MCF 10A (cell line): ENCODE measurements around the gene TNPO3. TPM values are rescaled to one million over a fixed set of nuclear protein-coding genes. Genes with fewer than 3 reads are reported as not detected.

ENCODE experiments used
- BruUV-seq: library from RNA; stranded (reverse); fragments of 400-500 nt; replicated peaks from 2 replicates; lab custom pipeline; 2021; lab: Mats Ljungman, UMichigan
- CTCF ChIA-PET: fragments of 300-600 bp; sonication (Branson Sonifier 250); formaldehyde crosslinking; extraction: SDS; loops from one replicate; lab custom pipeline; 2021; ENCODE audit warnings: antibody characterized with exemption, inconsistent platforms; lab: Yijun Ruan, JAX
- POLR2A ChIA-PET: fragments of 300-600, 350-650 bp; sonication (Branson Sonifier 250); formaldehyde crosslinking; extraction: SDS; loops from one replicate; lab custom pipeline; 2020; ENCODE audit warnings: antibody characterized with exemption, inconsistent platforms; lab: Yijun Ruan, JAX
- DNase-seq: peaks from one replicate; pipeline ENCODE4 v3.0.0-alpha.2; 2018; ENCODE audit not compliant: unreplicated experiment
- H3K27ac Mint-ChIP-seq: one replicate; pipeline ENCODE4 v1.8.0; 2022; ENCODE audit warnings: mild to moderate bottlenecking, low read depth, mixed read lengths; ENCODE audit not compliant: unreplicated experiment
- H3K27me3 Mint-ChIP-seq: one replicate; pipeline ENCODE4 v1.8.0; 2022; ENCODE audit warnings: mixed read lengths; ENCODE audit not compliant: insufficient read depth, unreplicated experiment
- H3K36me3 Mint-ChIP-seq: one replicate; pipeline ENCODE4 v1.8.0; 2022; ENCODE audit warnings: mild to moderate bottlenecking, moderate library complexity, mixed read lengths; ENCODE audit not compliant: insufficient read depth, unreplicated experiment
- H3K4me1 Mint-ChIP-seq: one replicate; pipeline ENCODE4 v1.8.0; 2022; ENCODE audit warnings: mixed read lengths; ENCODE audit not compliant: insufficient read depth, unreplicated experiment
- H3K4me3 Mint-ChIP-seq: one replicate; pipeline ENCODE4 v1.8.0; 2022; ENCODE audit warnings: mild to moderate bottlenecking, moderate library complexity, mixed read lengths; ENCODE audit not compliant: unreplicated experiment
- H3K9me3 Mint-ChIP-seq: one replicate; pipeline ENCODE4 v1.8.0; 2022; ENCODE audit warnings: mixed read lengths; ENCODE audit not compliant: unreplicated experiment
- CTCF ChIP-seq: fragments of 200-600 bp; IDR thresholded peaks from one replicate; pipeline ENCODE4 v1.8.0; 2022; ENCODE audit warnings: antibody characterized with exemption, mild to moderate bottlenecking; ENCODE audit not compliant: unreplicated experiment
- intact Hi-C: fragments of 100-400 bp; cut with micrococcal nuclease; formaldehyde crosslinking; loops from 2 replicates; pipeline ENCODE4 v1.14.1; 2022
- total RNA-seq: library from RNA; stranded (reverse); gene quantifications from 2 replicates; pipeline ENCODE4 v1.2.3, GENCODE V29; 2022

TNPO3 gene
- total RNA-seq, 1 experiment from 2014 or later, result 42.3 TPM

- Mint-ChIP-seq H3K9me3 (peaks cover 7% of the 10 kb centered on the region), H3K4me1 (peaks cover 24% of the 10 kb centered on the region), H3K27me3 (no peaks in the 10 kb centered on the region), H3K36me3 (peaks cover 63% of the 10 kb centered on the region), H3K4me3 (no peak overlapping the region), H3K27ac (peak overlapping the region; percentile 74)
- POLR2A ChIA-PET, result interaction anchor here (0.7 to 2.0 kb wide), 13 partner anchors 11 to 345 kb away, joined by 3 to 13 read pairs (median 4); partner anchors contain the start of genes ATP6V1F, IRF5 and TNPO3
- DNase-seq, result peak; percentile 66
- intact Hi-C loops, result no loop called here
- CTCF ChIA-PET, result interaction anchor here (0.5 to 1.1 kb wide), 3 partner anchors 12 to 92 kb away, joined by 3 read pairs; partner anchors contain the start of gene TNPO3
- no TSS peak for BruUV-seq
- TF ChIP-seq CTCF, result no peak
Observed at GRCh38 chr7:128962899-128963298, 92.0 kb downstream of the TNPO3 start.

GRCh38 chr7:128961030-128961659 is 93.8 kb downstream of the TNPO3 start:
- intact Hi-C loops, result no loop called here
- no TSS peak for BruUV-seq
- TF ChIP-seq CTCF, result no peak
- H3K27ac Mint-ChIP-seq, result peak overlapping the region; percentile 61
- POLR2A ChIA-PET, result interaction anchor here (0.6 to 1.4 kb wide), 4 partner anchors 22 to 342 kb away, joined by 3 to 4 read pairs (median 3); no protein-coding TSS in a partner anchor
- H3K36me3 Mint-ChIP-seq, result peaks cover 74% of the 10 kb centered on the region
- DNase-seq, result peak; percentile 69
- CTCF ChIA-PET, result interaction anchor here (0.6 to 1.0 kb wide), 5 partner anchors 33 to 289 kb away, joined by 3 to 4 read pairs (median 3); partner anchors contain the start of gene GARIN1A
- peak overlapping the region; percentile 41 for H3K4me3 Mint-ChIP-seq
- peaks cover 7% of the 10 kb centered on the region for H3K9me3 Mint-ChIP-seq
- no peaks in the 10 kb centered on the region for H3K27me3 Mint-ChIP-seq
- peaks cover 24% of the 10 kb centered on the region for H3K4me1 Mint-ChIP-seq

- intact Hi-C loops, result no loop called here
- ChIA-PET CTCF (interaction anchor here (0.7 to 1.8 kb wide), 2 partner anchors 76 to 132 kb away, joined by 3 to 4 read pairs; no protein-coding TSS in a partner anchor), POLR2A (interaction anchor here (1.1 kb wide), 1 partner anchor 10 kb away, joined by 5 read pairs; no protein-coding TSS in a partner anchor)
- no peak for DNase-seq
- no TSS peak for BruUV-seq
- H3K36me3 Mint-ChIP-seq, result peaks cover 80% of the 10 kb centered on the region
- H3K27ac Mint-ChIP-seq, result peak overlapping the region; percentile 7
- H3K4me3 Mint-ChIP-seq, result no peak overlapping the region
- H3K4me1 Mint-ChIP-seq, result peaks cover 24% of the 10 kb centered on the region
- TF ChIP-seq CTCF, result no peak
- H3K9me3 Mint-ChIP-seq, result no peaks in the 10 kb centered on the region
- H3K27me3 Mint-ChIP-seq, result no peaks in the 10 kb centered on the region
Observed at GRCh38 chr7:128959296-128959695, 95.6 kb downstream of the TNPO3 start.

- Mint-ChIP-seq H3K36me3 (peaks cover 72% of the 10 kb centered on the region), H3K27ac (no peak overlapping the region), H3K4me3 (no peak overlapping the region), H3K4me1 (peaks cover under 1% of the 10 kb centered on the region), H3K27me3 (no peaks in the 10 kb centered on the region), H3K9me3 (no peaks in the 10 kb centered on the region)
- no peak for DNase-seq
- POLR2A ChIA-PET, result interaction anchor here (1.4 to 1.7 kb wide), 2 partner anchors 10 to 98 kb away, joined by 4 to 5 read pairs; no protein-coding TSS in a partner anchor
- TF ChIP-seq CTCF, result no peak
- BruUV-seq, result no TSS peak
- intact Hi-C loops, result no loop called here
- CTCF ChIA-PET, result interaction anchor here (0.6 kb wide), 1 partner anchor 569 kb away, joined by 4 read pairs; no protein-coding TSS in a partner anchor
Observed at GRCh38 chr7:128955981-128956380, 98.9 kb downstream of the TNPO3 start.
